ENCODE data around the gene ARHGDIG. TPM values are rescaled to one million over a fixed set of nuclear protein-coding genes. Genes with fewer than 3 reads are reported as not detected.

Gene ARHGDIG
- total RNA-seq, 1 donor from 2014 or later: not detected

DNA sequence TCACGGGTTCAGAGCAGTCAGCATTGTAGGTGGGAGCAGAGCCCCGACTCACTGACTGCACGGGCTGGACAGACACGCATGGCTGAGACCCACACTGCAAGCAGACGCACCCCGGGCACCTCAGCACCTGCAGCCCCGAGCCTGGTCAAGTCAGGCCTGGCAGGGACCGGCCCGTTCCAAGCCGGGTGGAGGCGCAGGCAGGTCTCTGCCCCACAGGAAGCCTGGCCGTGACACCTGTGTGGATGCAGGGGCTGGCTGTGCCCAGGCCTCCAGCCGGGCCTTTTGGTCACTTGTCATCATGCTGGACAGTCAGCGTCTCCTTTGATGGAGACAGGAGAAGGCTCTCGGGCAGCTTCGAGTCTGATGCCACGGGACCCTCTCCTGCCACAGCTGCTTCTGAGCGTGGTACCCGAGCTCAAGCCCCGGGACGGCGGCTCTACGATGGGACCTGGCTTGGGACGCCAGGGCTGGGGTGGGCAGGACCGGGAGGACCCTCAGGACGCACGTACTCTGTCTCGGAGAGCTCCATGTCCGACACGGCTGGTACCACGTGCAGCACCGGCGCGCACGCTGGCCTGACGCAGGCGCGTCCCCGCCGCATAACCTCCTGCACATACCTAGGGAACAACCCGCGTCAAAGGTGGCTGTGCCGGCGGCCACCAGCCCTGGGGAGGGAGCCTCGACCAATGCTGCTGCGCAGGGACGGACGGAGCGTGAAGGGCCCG lies 10.5 kb downstream of the ARHGDIG start:
- Histone ChIP-seq H3K9me3 (no peaks in the 10 kb centered on the region), H3K27me3 (ENCODE audit: low read depth) (no peaks in the 10 kb centered on the region), H3K4me3 (no peak overlapping the region), H3K27ac (no peak overlapping the region), H3K4me1 (no peaks in the 10 kb centered on the region), H3K36me3 (peaks cover 65% of the 10 kb centered on the region)
- DNase-seq (no peak), ATAC-seq (no peak)
- intact Hi-C loops (cut with DNase I): no loop called here
- TF ChIP-seq, protein P1, sequence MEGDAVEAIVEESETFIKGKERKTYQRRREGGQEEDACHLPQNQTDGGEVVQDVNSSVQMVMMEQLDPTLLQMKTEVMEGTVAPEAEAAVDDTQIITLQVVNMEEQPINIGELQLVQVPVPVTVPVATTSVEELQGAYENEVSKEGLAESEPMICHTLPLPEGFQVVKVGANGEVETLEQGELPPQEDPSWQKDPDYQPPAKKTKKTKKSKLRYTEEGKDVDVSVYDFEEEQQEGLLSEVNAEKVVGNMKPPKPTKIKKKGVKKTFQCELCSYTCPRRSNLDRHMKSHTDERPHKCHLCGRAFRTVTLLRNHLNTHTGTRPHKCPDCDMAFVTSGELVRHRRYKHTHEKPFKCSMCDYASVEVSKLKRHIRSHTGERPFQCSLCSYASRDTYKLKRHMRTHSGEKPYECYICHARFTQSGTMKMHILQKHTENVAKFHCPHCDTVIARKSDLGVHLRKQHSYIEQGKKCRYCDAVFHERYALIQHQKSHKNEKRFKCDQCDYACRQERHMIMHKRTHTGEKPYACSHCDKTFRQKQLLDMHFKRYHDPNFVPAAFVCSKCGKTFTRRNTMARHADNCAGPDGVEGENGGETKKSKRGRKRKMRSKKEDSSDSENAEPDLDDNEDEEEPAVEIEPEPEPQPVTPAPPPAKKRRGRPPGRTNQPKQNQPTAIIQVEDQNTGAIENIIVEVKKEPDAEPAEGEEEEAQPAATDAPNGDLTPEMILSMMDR (IDR thresholded peaks at IDR 0.05): no peak

DNA sequence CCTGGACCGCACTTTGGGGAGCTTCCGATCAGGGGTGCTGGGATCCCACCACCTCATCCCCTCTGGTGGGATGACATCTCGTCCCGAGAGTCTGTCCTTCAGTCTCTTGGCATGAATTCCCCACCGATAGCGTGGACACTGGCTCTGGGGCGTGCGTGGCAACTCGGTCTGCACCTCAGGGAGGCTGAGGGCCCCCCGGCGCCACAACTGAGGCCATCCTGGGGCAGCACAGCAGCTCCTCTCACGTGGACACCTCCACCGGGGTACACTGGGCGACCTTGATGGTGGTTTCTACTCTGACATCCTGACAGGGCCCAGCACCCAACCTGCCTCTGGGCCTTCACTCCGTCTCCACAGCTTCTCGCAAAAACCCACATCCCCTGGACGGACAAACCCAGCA lies 11.1 kb downstream of the ARHGDIG start:
- Histone ChIP-seq H3K9me3 (no peaks in the 10 kb centered on the region), H3K4me3 (no peak overlapping the region), H3K27me3 (ENCODE audit: low read depth) (no peaks in the 10 kb centered on the region), H3K27ac (no peak overlapping the region), H3K4me1 (no peaks in the 10 kb centered on the region), H3K36me3 (peaks cover 71% of the 10 kb centered on the region)
- no peak for DNase-seq
- intact Hi-C loops (cut with DNase I): no loop called here
- ATAC-seq: no peak
- TF ChIP-seq, protein P1 (IDR thresholded peaks at IDR 0.05): no peak

DNA sequence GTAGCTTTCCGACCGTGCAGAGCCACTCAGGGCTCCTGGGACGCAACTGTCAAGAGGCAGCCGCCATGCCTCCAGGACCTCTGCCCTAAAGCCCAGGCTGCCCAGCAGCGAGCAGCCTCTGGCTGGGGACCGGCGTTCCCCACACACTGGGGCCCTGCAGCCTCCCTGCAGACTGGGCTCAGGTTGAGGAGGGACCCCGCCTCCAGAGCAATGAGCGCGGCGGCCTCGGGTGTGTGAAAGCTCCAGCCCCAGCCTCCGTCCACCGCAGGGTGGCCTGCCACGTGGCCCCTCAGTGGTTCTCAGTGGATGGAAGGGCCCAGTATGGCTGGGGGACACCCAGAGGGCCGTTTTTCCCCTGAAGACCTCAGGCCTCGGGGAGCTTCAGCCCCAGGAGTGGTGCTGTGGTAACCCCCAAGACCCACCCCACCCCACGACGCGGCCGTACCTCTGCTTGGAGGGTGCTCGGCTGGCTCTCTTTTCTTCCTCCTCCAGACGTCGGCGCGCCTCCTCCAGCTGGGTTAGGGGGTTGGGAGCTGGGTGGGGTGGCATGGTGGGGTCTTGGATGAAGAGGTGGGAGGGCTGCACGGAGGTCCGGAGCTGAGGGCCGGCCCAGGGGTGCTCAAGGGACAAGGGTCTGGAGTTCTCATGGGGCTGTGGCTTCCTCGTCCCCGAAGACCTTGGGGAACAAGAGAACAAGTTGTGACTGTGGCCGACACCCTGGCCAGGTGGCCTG lies 12.8 kb downstream of the ARHGDIG start:
- no peak overlapping the region for H3K27ac ChIP-seq
- H3K27me3 ChIP-seq (ENCODE audit: low read depth): no peaks in the 10 kb centered on the region
- DNase-seq (no peak), ATAC-seq (no peak)
- H3K4me1 ChIP-seq: no peaks in the 10 kb centered on the region
- H3K36me3 ChIP-seq: peaks cover 75% of the 10 kb centered on the region
- H3K9me3 ChIP-seq: no peaks in the 10 kb centered on the region
- TF ChIP-seq, protein P1 (IDR thresholded peaks at IDR 0.05): no peak
- intact Hi-C loops (cut with DNase I): no loop called here
- H3K4me3 ChIP-seq: no peak overlapping the region

DNA sequence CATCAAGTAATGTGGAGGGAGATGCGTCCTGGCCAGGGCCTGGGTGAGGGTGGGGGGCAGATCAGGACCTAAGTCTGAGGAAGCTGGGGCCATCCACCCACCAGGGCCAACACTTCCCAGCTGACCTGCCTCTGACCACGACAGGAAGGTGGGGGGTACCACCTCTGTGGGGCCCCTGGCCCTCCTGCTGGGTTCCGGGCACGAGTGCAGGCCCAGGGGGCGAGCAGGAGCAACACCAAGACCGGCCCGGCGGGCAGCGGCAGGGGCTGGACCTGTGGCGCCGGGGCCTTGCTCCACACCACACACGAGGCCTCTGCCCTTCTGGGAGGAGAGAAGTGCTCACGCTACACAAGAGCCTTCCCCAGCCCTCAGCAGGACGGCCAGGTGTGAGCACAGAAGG lies 15.9 kb downstream of the ARHGDIG start:
- Histone ChIP-seq H3K27ac (no peak overlapping the region), H3K27me3 (ENCODE audit: low read depth) (no peaks in the 10 kb centered on the region), H3K36me3 (peaks cover 53% of the 10 kb centered on the region), H3K4me1 (no peaks in the 10 kb centered on the region), H3K4me3 (no peak overlapping the region), H3K9me3 (no peaks in the 10 kb centered on the region)
- ATAC-seq: no peak
- intact Hi-C loops (cut with DNase I): no loop called here
- DNase-seq: no peak
- TF ChIP-seq, protein P1 (IDR thresholded peaks at IDR 0.05): no peak

DNA sequence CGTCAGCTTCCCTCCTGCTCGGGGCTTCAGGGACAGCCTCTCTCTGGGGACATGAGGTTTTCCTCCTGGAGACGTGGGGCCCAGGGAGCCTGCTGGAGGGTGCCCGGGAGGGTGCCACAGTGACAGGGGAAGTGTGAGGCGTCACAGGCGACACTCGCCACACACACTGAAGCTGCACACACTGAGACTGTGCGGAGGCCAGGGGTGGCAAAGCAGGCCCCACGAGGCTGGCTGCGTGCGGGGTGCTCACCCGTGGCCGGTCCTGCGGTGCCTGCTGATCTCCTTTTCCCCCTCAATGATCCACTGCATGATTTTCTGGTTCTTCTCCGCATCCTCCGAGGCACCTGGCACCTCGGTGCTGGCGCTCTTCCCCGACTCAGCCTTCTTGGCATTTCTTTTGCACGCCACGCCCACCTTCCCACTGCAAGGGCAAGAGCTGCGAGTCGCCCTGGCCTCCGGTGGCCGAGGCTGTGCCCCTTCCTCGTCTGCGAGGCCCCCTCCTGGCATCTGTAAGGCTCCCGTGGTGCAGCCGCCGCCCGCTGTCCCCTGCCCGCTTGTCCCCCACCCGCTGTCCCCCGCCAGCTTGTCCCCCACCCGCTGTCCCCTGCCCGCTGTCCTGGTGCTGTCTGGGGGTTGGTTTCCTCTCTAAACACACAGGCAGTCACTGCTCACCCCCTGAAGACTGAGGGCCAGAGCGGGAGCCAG lies 16.6 kb downstream of the ARHGDIG start:
- TF ChIP-seq, protein P1 (IDR thresholded peaks at IDR 0.05): no peak
- no peak overlapping the region for H3K27ac ChIP-seq
- H3K27me3 ChIP-seq (ENCODE audit: low read depth): no peaks in the 10 kb centered on the region
- no peak for ATAC-seq
- H3K4me1 ChIP-seq: no peaks in the 10 kb centered on the region
- DNase-seq: no peak
- H3K9me3 ChIP-seq: no peaks in the 10 kb centered on the region
- H3K36me3 ChIP-seq: peaks cover 50% of the 10 kb centered on the region
- intact Hi-C loops (cut with DNase I): no loop called here
- H3K4me3 ChIP-seq: no peak overlapping the region
